ENCODE data around the gene MOCS1. TPM values are rescaled to one million over a fixed set of nuclear protein-coding genes. Genes with fewer than 3 reads are reported as not detected.

The MOCS1 gene
- total RNA-seq, 1 experiment from 2014 or later, result not detected

- Histone ChIP-seq H3K9me3 (ENCODE audit: insufficient read depth, low read depth) (no peaks in the 10 kb centered on the region), H3K9me2 (ENCODE audit: insufficient read depth) (no peaks in the 10 kb centered on the region), H3K27me3 (ENCODE audit: insufficient read depth, low read depth) (peaks cover 59% of the 10 kb centered on the region), H3K36me3 (ENCODE audit: low read depth) (no peaks in the 10 kb centered on the region), H3K4me1 (replicated peaks; ENCODE audit: insufficient read depth) (no peaks in the 10 kb centered on the region), H3K79me2 (ENCODE audit: low read depth) (no peaks in the 10 kb centered on the region), H3K4me3 (no peak overlapping the region), H2AFZ (no peak overlapping the region), H3K27ac (no peak overlapping the region), H4K20me1 (ENCODE audit: insufficient read depth) (no peaks in the 10 kb centered on the region), H3F3A (ENCODE audit: insufficient read depth, low read depth) (no peaks in the 10 kb centered on the region), H3K4me2 (no peak overlapping the region)
- POLR2A ChIA-PET (ENCODE audit: unreplicated experiment), result no interaction called here
- DNase-seq, result no peak
- no peak for TF ChIP-seq CTCF (conservative IDR thresholded peaks at IDR 0.05)
- no peak for TF ChIP-seq EZH2 (IDR thresholded peaks at IDR 0.05; ENCODE audit: low read depth)
- intact Hi-C loops (cut with micrococcal nuclease; ENCODE audit: unreplicated experiment), result no loop called here
- CTCF ChIA-PET, result no interaction called here
- BruUV-seq (replicated peaks), result no TSS peak
Observed at GRCh38 chr6:39899554-39900295, 34.5 kb downstream of the MOCS1 start.

GRCh38 chr6:39898625-39899024 lies 35.6 kb downstream of the MOCS1 start:
- Histone ChIP-seq H3K9me3 (ENCODE audit: insufficient read depth, low read depth) (no peaks in the 10 kb centered on the region), H3K27ac (no peak overlapping the region), H3K4me1 (replicated peaks; ENCODE audit: insufficient read depth) (no peaks in the 10 kb centered on the region), H3K4me2 (no peak overlapping the region), H3K4me3 (no peak overlapping the region), H4K20me1 (ENCODE audit: insufficient read depth) (no peaks in the 10 kb centered on the region), H3K79me2 (ENCODE audit: low read depth) (no peaks in the 10 kb centered on the region), H3K36me3 (ENCODE audit: low read depth) (no peaks in the 10 kb centered on the region), H3K9me2 (ENCODE audit: insufficient read depth) (no peaks in the 10 kb centered on the region), H2AFZ (no peak overlapping the region), H3K27me3 (ENCODE audit: insufficient read depth, low read depth) (peaks cover 56% of the 10 kb centered on the region), H3F3A (ENCODE audit: insufficient read depth, low read depth) (no peaks in the 10 kb centered on the region)
- TF ChIP-seq CTCF (conservative IDR thresholded peaks at IDR 0.05) (no peak), EZH2 (IDR thresholded peaks at IDR 0.05; ENCODE audit: low read depth) (no peak)
- intact Hi-C loops (cut with micrococcal nuclease; ENCODE audit: unreplicated experiment), result no loop called here
- BruUV-seq (replicated peaks), result no TSS peak
- POLR2A ChIA-PET (ENCODE audit: unreplicated experiment), result no interaction called here
- DNase-seq, result no peak
- CTCF ChIA-PET, result no interaction called here

DNA sequence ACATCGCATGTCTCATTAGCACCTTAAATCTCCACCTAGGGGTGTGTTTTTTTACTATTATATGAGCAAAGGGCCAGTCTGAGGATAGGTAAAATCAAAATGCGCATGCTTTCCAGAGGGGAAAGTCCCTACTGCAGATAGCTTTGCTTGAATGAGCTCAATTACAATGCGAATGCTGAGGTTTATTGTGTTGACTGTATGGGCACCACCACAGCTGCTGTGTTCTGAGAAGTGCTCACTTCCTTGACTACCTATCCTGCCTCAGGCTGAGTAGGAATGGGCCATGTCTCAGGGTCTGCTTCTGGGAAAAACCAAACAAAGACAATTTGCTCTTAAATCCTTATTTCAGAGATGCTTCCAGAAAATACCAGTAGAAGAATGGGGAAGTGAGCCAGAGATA lies 36.6 kb downstream of the MOCS1 start:
- no TSS peak for BruUV-seq (replicated peaks)
- no peaks in the 10 kb centered on the region for H3K9me3 ChIP-seq (ENCODE audit: insufficient read depth, low read depth)
- TF ChIP-seq CTCF (conservative IDR thresholded peaks at IDR 0.05) (no peak), EZH2 (IDR thresholded peaks at IDR 0.05; ENCODE audit: low read depth) (no peak)
- peaks cover 51% of the 10 kb centered on the region for H3K27me3 ChIP-seq (ENCODE audit: insufficient read depth, low read depth)
- no peak overlapping the region for H3K27ac ChIP-seq
- no peaks in the 10 kb centered on the region for H3K9me2 ChIP-seq (ENCODE audit: insufficient read depth)
- no peak overlapping the region for H2AFZ ChIP-seq
- H3K4me3 ChIP-seq, result no peak overlapping the region
- H3F3A ChIP-seq (ENCODE audit: insufficient read depth, low read depth), result no peaks in the 10 kb centered on the region
- CTCF ChIA-PET, result no interaction called here
- no peaks in the 10 kb centered on the region for H3K79me2 ChIP-seq (ENCODE audit: low read depth)
- no peak for DNase-seq
- no peaks in the 10 kb centered on the region for H4K20me1 ChIP-seq (ENCODE audit: insufficient read depth)
- POLR2A ChIA-PET (ENCODE audit: unreplicated experiment), result no interaction called here
- H3K4me1 ChIP-seq (replicated peaks; ENCODE audit: insufficient read depth), result no peaks in the 10 kb centered on the region
- H3K4me2 ChIP-seq, result no peak overlapping the region
- intact Hi-C loops (cut with micrococcal nuclease; ENCODE audit: unreplicated experiment), result no loop called here
- no peaks in the 10 kb centered on the region for H3K36me3 ChIP-seq (ENCODE audit: low read depth)
